ENCODE results near the gene C2orf92. TPM values are rescaled to one million over a fixed set of nuclear protein-coding genes. Genes with fewer than 3 reads are reported as not detected.

C2orf92 gene
- total RNA-seq, 1 donor from 2014 or later, result 3.3 TPM

DNA sequence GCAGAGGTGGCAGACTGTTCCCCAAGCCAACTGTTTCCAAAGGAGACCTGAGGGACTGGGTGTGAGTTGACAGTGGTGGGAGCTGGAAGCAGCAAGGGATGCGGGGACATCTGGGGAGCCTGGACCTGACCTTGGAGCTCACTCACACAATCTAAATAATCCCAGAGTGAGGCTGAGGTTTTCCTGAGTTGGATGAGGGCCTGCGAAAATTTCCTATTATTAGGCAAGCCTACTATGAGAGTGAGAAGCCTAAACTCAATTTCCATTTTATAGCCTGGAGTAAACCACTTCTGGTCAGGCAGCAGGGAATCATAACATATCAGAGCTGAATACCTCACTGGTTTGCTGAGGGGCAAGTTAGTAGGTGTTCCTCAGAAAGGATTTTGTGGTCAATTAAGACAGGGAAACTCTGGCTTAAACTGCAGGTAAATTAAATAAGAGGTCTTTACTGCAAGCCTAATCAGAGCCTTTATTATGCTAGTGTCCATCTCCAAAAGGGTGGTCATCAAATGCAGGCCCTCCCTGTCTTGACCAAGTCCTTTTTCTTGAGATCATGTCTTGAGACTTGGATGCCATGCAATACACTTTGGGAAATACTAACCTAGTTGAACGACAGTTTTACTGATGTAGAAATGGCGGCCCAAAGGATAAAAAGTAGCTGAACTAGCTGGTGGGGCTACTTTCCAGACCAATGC, 25.3 kb upstream of the C2orf92 start:
- Histone ChIP-seq H3K79me2 (ENCODE audit: low read depth) (peaks cover 15% of the 10 kb centered on the region), H3K4me1 (peaks cover 12% of the 10 kb centered on the region), H3K27ac (no peak overlapping the region), H3K27me3 (no peaks in the 10 kb centered on the region), H3K4me2 (no peak overlapping the region), H3K9me3 (ENCODE audit: low read depth) (no peaks in the 10 kb centered on the region), H4K20me1 (ENCODE audit: low read depth) (peaks cover 6% of the 10 kb centered on the region), H3K4me3 (no peak overlapping the region), H2AFZ (replicated peaks) (no peak overlapping the region), H3F3A (ENCODE audit: low read depth) (no peaks in the 10 kb centered on the region), H3K9ac (no peak overlapping the region), H3K36me3 (peaks cover 9% of the 10 kb centered on the region)
- Mint-ChIP-seq H3K9me3 (no peaks in the 10 kb centered on the region), H3K4me1 (peaks cover 21% of the 10 kb centered on the region), H3K36me3 (peaks cover 13% of the 10 kb centered on the region), H3K4me3 (peak overlapping the region; percentile 50), H3K27ac (peak overlapping the region; percentile 53), H3K27me3 (ENCODE audit: insufficient read depth, low read depth) (peaks cover 3% of the 10 kb centered on the region)
- DNase-seq (ENCODE audit: low spot score), result no peak
- TF ChIP-seq EZH2 (IDR thresholded peaks at IDR 0.05) (no peak), EZH2phosphoT487 (IDR thresholded peaks at IDR 0.05) (no peak)
- TF ChIP-seq, protein P1, sequence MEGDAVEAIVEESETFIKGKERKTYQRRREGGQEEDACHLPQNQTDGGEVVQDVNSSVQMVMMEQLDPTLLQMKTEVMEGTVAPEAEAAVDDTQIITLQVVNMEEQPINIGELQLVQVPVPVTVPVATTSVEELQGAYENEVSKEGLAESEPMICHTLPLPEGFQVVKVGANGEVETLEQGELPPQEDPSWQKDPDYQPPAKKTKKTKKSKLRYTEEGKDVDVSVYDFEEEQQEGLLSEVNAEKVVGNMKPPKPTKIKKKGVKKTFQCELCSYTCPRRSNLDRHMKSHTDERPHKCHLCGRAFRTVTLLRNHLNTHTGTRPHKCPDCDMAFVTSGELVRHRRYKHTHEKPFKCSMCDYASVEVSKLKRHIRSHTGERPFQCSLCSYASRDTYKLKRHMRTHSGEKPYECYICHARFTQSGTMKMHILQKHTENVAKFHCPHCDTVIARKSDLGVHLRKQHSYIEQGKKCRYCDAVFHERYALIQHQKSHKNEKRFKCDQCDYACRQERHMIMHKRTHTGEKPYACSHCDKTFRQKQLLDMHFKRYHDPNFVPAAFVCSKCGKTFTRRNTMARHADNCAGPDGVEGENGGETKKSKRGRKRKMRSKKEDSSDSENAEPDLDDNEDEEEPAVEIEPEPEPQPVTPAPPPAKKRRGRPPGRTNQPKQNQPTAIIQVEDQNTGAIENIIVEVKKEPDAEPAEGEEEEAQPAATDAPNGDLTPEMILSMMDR (IDR thresholded peaks at IDR 0.05), result no peak

DNA sequence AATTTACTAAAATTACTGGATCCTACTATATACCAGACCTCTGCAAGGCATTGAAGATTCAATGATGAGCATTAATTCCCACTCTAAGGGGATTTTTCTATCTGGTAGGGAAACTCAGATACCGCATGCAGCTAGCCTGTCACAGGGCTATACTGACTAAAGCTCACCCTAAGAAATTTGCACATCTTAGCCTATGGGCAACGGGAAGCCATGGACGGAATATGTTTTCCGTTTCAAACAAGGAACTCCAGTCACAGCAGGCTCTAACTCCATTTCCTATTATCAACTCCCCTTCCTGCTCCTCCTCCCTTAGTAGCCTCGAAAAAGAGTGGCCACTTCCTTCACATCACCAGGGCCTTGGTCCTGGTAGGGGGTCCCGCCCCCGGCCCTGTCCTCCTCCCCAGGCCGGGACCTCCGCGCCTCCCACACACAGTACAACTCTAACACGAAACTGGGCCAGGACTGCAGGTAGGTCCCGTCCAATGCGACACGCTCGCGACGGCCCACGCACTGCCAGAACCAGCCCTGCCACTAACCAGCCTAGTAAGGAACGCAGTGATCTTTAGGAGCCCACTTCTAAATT, 24.3 kb upstream of the C2orf92 start:
- Histone ChIP-seq H3K4me2 (peak overlapping the region; percentile 84), H3F3A (ENCODE audit: low read depth) (no peaks in the 10 kb centered on the region), H3K4me3 (peak overlapping the region; percentile 92), H3K27me3 (no peaks in the 10 kb centered on the region), H3K4me1 (peaks cover 9% of the 10 kb centered on the region), H3K9ac (no peak overlapping the region), H3K36me3 (peaks cover 9% of the 10 kb centered on the region), H2AFZ (replicated peaks) (peak overlapping the region; percentile 80), H4K20me1 (ENCODE audit: low read depth) (peaks cover 6% of the 10 kb centered on the region), H3K9me3 (ENCODE audit: low read depth) (no peaks in the 10 kb centered on the region), H3K27ac (peak overlapping the region; percentile 5), H3K79me2 (ENCODE audit: low read depth) (peaks cover 15% of the 10 kb centered on the region)
- Mint-ChIP-seq H3K9me3 (no peaks in the 10 kb centered on the region), H3K27me3 (ENCODE audit: insufficient read depth, low read depth) (peaks cover 3% of the 10 kb centered on the region), H3K27ac (peak overlapping the region; percentile 99), H3K4me3 (peak overlapping the region; percentile 97), H3K4me1 (peaks cover 13% of the 10 kb centered on the region), H3K36me3 (peaks cover 19% of the 10 kb centered on the region)
- TF ChIP-seq EZH2phosphoT487 (IDR thresholded peaks at IDR 0.05), result peak; percentile 34
- TF ChIP-seq EZH2 (IDR thresholded peaks at IDR 0.05), result no peak
- peak; percentile 43 for DNase-seq (ENCODE audit: low spot score)

DNA sequence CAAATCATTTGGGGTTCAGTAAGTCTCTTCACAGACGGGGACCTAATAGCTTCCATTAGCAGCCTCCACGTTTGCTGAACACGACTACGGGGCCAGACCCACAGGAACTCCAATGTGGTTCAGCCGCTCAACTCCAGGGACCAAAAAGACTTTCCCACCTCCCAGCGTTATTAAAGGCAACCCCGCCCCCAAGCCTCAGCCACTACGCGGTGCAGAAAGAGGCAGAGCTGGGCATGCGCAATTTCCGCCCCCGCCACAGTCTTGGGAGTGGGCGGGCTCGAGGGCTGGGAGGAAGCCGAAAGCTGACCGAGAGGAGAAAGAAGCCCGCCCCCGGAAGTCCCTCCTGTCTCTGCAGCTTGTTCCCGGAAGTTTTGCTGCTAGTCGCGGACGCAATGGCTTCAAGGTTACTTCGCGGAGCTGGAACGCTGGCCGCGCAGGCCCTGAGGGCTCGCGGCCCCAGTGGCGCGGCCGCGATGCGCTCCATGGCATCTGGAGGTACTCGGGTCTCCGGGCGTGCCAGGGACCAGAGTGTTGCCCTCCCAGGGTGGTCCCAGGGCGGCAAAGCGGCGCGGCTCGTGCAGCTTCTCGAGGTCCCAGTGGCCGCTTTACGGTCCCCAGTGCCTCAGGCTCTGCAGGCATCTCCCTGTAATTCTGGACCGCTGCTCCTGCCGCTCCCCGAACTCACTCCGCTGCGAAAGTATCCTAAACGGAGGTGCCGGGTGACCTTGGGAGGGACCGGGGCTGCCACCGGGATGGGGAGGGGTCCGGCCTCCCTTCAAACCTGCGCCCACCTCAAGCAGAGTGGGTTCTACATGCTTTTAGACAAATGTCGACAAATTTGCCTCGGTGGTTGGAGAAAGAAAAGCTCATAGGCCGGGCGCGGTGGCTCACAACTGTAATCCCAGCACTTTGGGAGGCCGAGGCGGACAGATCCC, 23.6 kb upstream of the C2orf92 start, which contains the start of gene COX5B:
Gene COX5B, plus strand, starts transcription at position 368 of the 935 bp plus-strand sequence. Its CDS starts 25 bp downstream, at position 393.
- H3K36me3 Mint-ChIP-seq, result peaks cover 23% of the 10 kb centered on the region
- peak within 1 kb of the TSS; percentile 97 for H3K4me3 Mint-ChIP-seq
- Histone ChIP-seq H3K4me2 (peak within 1 kb of the TSS; percentile 84), H3K27me3 (no peaks in the 10 kb centered on the region), H3K4me1 (peaks cover 9% of the 10 kb centered on the region), H3K9me3 (ENCODE audit: low read depth) (no peaks in the 10 kb centered on the region), H3F3A (ENCODE audit: low read depth) (peaks cover 8% of the 10 kb centered on the region), H2AFZ (replicated peaks) (peak within 1 kb of the TSS; percentile 80), H3K9ac (peak within 1 kb of the TSS; percentile 80), H3K36me3 (peaks cover 9% of the 10 kb centered on the region), H4K20me1 (ENCODE audit: low read depth) (peaks cover 6% of the 10 kb centered on the region), H3K27ac (peak within 1 kb of the TSS; percentile 5), H3K79me2 (ENCODE audit: low read depth) (peaks cover 15% of the 10 kb centered on the region), H3K4me3 (peak within 1 kb of the TSS; percentile 92)
- H3K4me1 Mint-ChIP-seq, result peaks cover 12% of the 10 kb centered on the region
- TF ChIP-seq EZH2 (IDR thresholded peaks at IDR 0.05) (no peak), EZH2phosphoT487 (IDR thresholded peaks at IDR 0.05) (no peak)
- TF ChIP-seq, protein P1 (IDR thresholded peaks at IDR 0.05), result no peak
- H3K27me3 Mint-ChIP-seq (ENCODE audit: insufficient read depth, low read depth), result peaks cover 3% of the 10 kb centered on the region
- no peaks in the 10 kb centered on the region for H3K9me3 Mint-ChIP-seq
- peak within 1 kb of the TSS; percentile 99 for H3K27ac Mint-ChIP-seq
- DNase-seq (ENCODE audit: low spot score), result peak; percentile 99

Measured in neural progenitor cell (in vitro differentiated cells).